Suprapubic skin (tissue), 4 donors: ENCODE results near the gene MCTS1. TPM values are rescaled to one million over a fixed set of nuclear protein-coding genes. Genes with fewer than 3 reads are reported as not detected.

Source experiments
- DNase-seq, 2 donors: peaks; one replicate each; pipeline ENCODE4 v3.0.0-alpha.2; 2019; ENCODE audit warnings: low spot score in 2 of 2
- H3K27ac ChIP-seq: fragments of 200-600 bp; sonication (generic); one replicate; pipeline ENCODE4 v1.5.1; 2019
- H3K27me3 ChIP-seq: fragments of 200-600 bp; sonication (generic); one replicate; pipeline ENCODE4 v1.5.1; 2019
- H3K36me3 ChIP-seq: fragments of 200-600 bp; sonication (generic); one replicate; pipeline ENCODE4 v1.5.1; 2019
- H3K4me1 ChIP-seq: fragments of 200-600 bp; sonication (generic); one replicate; pipeline ENCODE4 v1.5.1; 2019
- H3K4me3 ChIP-seq: fragments of 200-600 bp; sonication (generic); one replicate; pipeline ENCODE4 v1.5.1; 2019; ENCODE audit warnings: mild to moderate bottlenecking
- H3K9me3 ChIP-seq: fragments of 200-600 bp; sonication (generic); one replicate; pipeline ENCODE4 v1.5.1; 2019
- CTCF ChIP-seq, 2 donors: fragments of 200-600 bp in 1 of 2; fragments of 450-650 bp in 1 of 2; sonication (generic) in 1 of 2; IDR thresholded peaks; one replicate each; pipeline ENCODE4 v1.5.1; 2016 to 2019; ENCODE audit warnings: antibody characterized with exemption in 2 of 2, mild to moderate bottlenecking in 1 of 2, moderate library complexity in 1 of 2
- EP300 ChIP-seq: sonication (generic); formaldehyde crosslinking; IDR thresholded peaks from one replicate; pipeline ENCODE4 v1.6.1; 2017; ENCODE audit warnings: antibody characterized with exemption
- POLR2A ChIP-seq, 2 donors: fragments of 450-650 bp; IDR thresholded peaks; one replicate each; pipeline ENCODE4 v1.6.1; 2017; ENCODE audit warnings: antibody characterized with exemption in 2 of 2, mild to moderate bottlenecking in 2 of 2, moderate library complexity in 2 of 2
- POLR2AphosphoS5 ChIP-seq, 3 donors: sonication (generic); formaldehyde crosslinking; IDR thresholded peaks; one replicate each; pipeline ENCODE4 v1.6.1; 2017; ENCODE audit warnings: antibody characterized with exemption in 3 of 3
- WGBS: methylation state at CpG from one replicate; pipeline ENCODE4 v1.1.5; 2018; 5-methylcytosine and 5-hydroxymethylcytosine counted together
- total RNA-seq, 4 donors: library from RNA; depleted of rRNA; stranded (reverse); fragments of >200 nt; gene quantifications; one replicate each; pipeline ENCODE4 v1.1.0, GENCODE V29; 2016

The MCTS1 gene
- total RNA-seq = 10 to 100 TPM; 17.6 to 25.7 (median 21.5) TPM

GRCh38 chrX:120603707-120604360 lies at the start of gene MCTS1:
Gene MCTS1 (plus strand): TSS chrX:120604101. CDS start chrX:120604237, 136 bp downstream.
- Histone ChIP-seq H3K36me3 (no peaks in the 10 kb centered on the region), H3K4me1 (peaks cover 9% of the 10 kb centered on the region), H3K4me3 (peak within 1 kb of the TSS; percentile 58), H3K27me3 (no peaks in the 10 kb centered on the region), H3K27ac (peak within 1 kb of the TSS; percentile 93), H3K9me3 (no peaks in the 10 kb centered on the region)
- WGBS = 43% methylated on average over 31 of the region's 31 CpGs
- peak; percentile 85 to 87 for DNase-seq
- TF ChIP-seq POLR2A (IDR thresholded peaks at IDR 0.05) = peak in 1 of 2 donors; percentile 57
- no peak for TF ChIP-seq EP300
- no peak for TF ChIP-seq POLR2AphosphoS5 (IDR thresholded peaks at IDR 0.05)
- no peak for TF ChIP-seq CTCF (IDR thresholded peaks at IDR 0.05)

GRCh38 chrX:120556251-120556650 lies 47.6 kb upstream of the MCTS1 start:
- no peak for TF ChIP-seq POLR2AphosphoS5 (IDR thresholded peaks at IDR 0.05)
- WGBS = 51% methylated on average over 5 of the region's 5 CpGs
- DNase-seq = no peak
- Histone ChIP-seq H3K9me3 (no peaks in the 10 kb centered on the region), H3K4me3 (no peak overlapping the region), H3K36me3 (no peaks in the 10 kb centered on the region), H3K27me3 (no peaks in the 10 kb centered on the region), H3K27ac (no peak overlapping the region), H3K4me1 (peaks cover 18% of the 10 kb centered on the region)

- 47% methylated on average over 7 of the region's 7 CpGs for WGBS
- no peak for DNase-seq
- H3K27me3 ChIP-seq = no peaks in the 10 kb centered on the region
- TF ChIP-seq POLR2AphosphoS5 (IDR thresholded peaks at IDR 0.05) = no peak
- no peak for TF ChIP-seq CTCF (IDR thresholded peaks at IDR 0.05)
- TF ChIP-seq POLR2A (IDR thresholded peaks at IDR 0.05) = no peak
- TF ChIP-seq EP300 = no peak
- H3K27ac ChIP-seq = peak overlapping the region; percentile 98
- peak overlapping the region; percentile 60 for H3K4me3 ChIP-seq
- H3K36me3 ChIP-seq = no peaks in the 10 kb centered on the region
- peaks cover 27% of the 10 kb centered on the region for H3K4me1 ChIP-seq
- no peaks in the 10 kb centered on the region for H3K9me3 ChIP-seq
Observed at GRCh38 chrX:120559804-120560203, 44.1 kb upstream of the MCTS1 start.

GRCh38 chrX:120560405-120560841 lies 43.5 kb upstream of the MCTS1 start:
- no peak for DNase-seq
- no peaks in the 10 kb centered on the region for H3K27me3 ChIP-seq
- peak overlapping the region; percentile 98 for H3K27ac ChIP-seq
- no peaks in the 10 kb centered on the region for H3K9me3 ChIP-seq
- TF ChIP-seq POLR2A (IDR thresholded peaks at IDR 0.05) (no peak), POLR2AphosphoS5 (IDR thresholded peaks at IDR 0.05) (no peak), CTCF (IDR thresholded peaks at IDR 0.05) (no peak), EP300 (no peak)
- H3K36me3 ChIP-seq = no peaks in the 10 kb centered on the region
- peak overlapping the region; percentile 60 for H3K4me3 ChIP-seq
- WGBS = 23% methylated on average over 10 of the region's 10 CpGs
- peaks cover 27% of the 10 kb centered on the region for H3K4me1 ChIP-seq

GRCh38 chrX:120560842-120561633 lies 42.9 kb upstream of the MCTS1 start, which contains the start of gene CUL4B:
Gene CUL4B (minus strand): TSS chrX:120560962. CDS start chrX:120560638, 324 bp downstream.
- DNase-seq = peak; percentile 95 to 96
- H3K36me3 ChIP-seq = no peaks in the 10 kb centered on the region
- 37% methylated on average over 38 of the region's 54 CpGs for WGBS
- peak within 1 kb of the TSS; percentile 60 for H3K4me3 ChIP-seq
- no peaks in the 10 kb centered on the region for H3K27me3 ChIP-seq
- peaks cover 27% of the 10 kb centered on the region for H3K4me1 ChIP-seq
- H3K9me3 ChIP-seq = no peaks in the 10 kb centered on the region
- peak within 1 kb of the TSS; percentile 98 for H3K27ac ChIP-seq
- TF ChIP-seq POLR2AphosphoS5 (IDR thresholded peaks at IDR 0.05) (peak in 1 of 3 donors; percentile 24), POLR2A (IDR thresholded peaks at IDR 0.05) (peak in 1 of 2 donors; percentile 34), EP300 (no peak), CTCF (IDR thresholded peaks at IDR 0.05) (no peak)
